ENCODE results near the gene KRTAP10-7. TPM values are rescaled to one million over a fixed set of nuclear protein-coding genes. Genes with fewer than 3 reads are reported as not detected.

KRTAP10-7 gene
- total and polyA plus RNA-seq, 3 donors from 2014 or later, result 0.31 TPM; not detected in 2

DNA sequence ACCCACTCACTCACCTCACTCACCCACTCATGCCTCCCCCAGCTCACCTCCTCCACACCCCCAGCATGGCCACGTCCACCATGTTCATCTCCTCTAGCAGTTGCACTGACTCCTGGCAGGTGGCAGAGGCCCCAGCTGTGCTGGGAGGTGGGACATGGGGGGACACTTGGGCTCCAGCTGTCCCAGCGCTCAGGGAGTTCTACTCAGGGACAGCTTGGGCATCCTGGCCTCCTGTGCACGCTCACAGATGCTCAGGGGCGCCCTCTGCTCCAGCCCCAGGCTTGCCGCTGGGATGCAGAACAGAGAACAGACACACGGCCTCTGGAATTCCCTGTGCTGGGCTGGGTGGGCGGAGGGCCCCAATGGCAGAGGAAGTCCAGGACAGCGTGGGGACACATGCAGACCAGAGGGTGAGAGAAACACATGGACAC, 16.7 kb downstream of the KRTAP10-7 start:
- intact Hi-C loops (cut with DNase I; ENCODE audit: low total_unique reads), result no loop called here
- DNase-seq, result no peak
- Histone ChIP-seq H3K4me1 (no peaks in the 10 kb centered on the region), H3K36me3 (ENCODE audit: low read depth, missing control alignments) (no peaks in the 10 kb centered on the region), H3K9me3 (no peaks in the 10 kb centered on the region), H3K27ac (no peak overlapping the region), H3K4me3 (no peak overlapping the region), H3K27me3 (no peaks in the 10 kb centered on the region)
- 66 to 71% methylated on average over 8 of the region's 8 CpGs for WGBS, 2 donors
- TF ChIP-seq, protein P1, sequence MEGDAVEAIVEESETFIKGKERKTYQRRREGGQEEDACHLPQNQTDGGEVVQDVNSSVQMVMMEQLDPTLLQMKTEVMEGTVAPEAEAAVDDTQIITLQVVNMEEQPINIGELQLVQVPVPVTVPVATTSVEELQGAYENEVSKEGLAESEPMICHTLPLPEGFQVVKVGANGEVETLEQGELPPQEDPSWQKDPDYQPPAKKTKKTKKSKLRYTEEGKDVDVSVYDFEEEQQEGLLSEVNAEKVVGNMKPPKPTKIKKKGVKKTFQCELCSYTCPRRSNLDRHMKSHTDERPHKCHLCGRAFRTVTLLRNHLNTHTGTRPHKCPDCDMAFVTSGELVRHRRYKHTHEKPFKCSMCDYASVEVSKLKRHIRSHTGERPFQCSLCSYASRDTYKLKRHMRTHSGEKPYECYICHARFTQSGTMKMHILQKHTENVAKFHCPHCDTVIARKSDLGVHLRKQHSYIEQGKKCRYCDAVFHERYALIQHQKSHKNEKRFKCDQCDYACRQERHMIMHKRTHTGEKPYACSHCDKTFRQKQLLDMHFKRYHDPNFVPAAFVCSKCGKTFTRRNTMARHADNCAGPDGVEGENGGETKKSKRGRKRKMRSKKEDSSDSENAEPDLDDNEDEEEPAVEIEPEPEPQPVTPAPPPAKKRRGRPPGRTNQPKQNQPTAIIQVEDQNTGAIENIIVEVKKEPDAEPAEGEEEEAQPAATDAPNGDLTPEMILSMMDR (IDR thresholded peaks at IDR 0.05), result no peak
- no peak for TF ChIP-seq POLR2A (IDR thresholded peaks at IDR 0.05)

DNA sequence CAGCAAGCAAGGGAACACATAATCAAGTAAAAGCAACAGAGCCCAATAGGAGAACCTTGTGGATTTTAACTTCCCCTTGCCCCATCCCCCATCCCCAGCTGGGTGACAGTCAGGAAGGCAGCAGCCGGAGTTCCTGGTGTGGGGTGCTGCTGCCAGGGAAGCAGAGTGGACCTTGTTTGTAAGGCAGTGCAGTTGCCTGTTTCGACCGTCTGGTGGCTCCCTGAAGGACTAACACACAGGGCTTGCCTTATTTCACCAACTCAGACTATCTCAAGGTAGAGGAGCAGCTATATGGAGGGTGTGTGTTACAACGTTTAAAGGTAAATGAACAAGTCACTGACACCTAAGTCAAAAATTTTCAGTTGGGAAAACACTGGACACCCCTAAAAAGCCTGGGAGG, 18.1 kb downstream of the KRTAP10-7 start:
- Histone ChIP-seq H3K36me3 (ENCODE audit: low read depth, missing control alignments) (no peaks in the 10 kb centered on the region), H3K4me3 (no peak overlapping the region), H3K27me3 (no peaks in the 10 kb centered on the region), H3K27ac (no peak overlapping the region), H3K4me1 (no peaks in the 10 kb centered on the region), H3K9me3 (no peaks in the 10 kb centered on the region)
- WGBS, 2 donors, result 47% methylated on average over 4 of the region's 4 CpGs
- TF ChIP-seq, protein P1 (IDR thresholded peaks at IDR 0.05), result no peak
- no peak for TF ChIP-seq POLR2A (IDR thresholded peaks at IDR 0.05)
- no peak for DNase-seq
- intact Hi-C loops (cut with DNase I; ENCODE audit: low total_unique reads), result no loop called here

DNA sequence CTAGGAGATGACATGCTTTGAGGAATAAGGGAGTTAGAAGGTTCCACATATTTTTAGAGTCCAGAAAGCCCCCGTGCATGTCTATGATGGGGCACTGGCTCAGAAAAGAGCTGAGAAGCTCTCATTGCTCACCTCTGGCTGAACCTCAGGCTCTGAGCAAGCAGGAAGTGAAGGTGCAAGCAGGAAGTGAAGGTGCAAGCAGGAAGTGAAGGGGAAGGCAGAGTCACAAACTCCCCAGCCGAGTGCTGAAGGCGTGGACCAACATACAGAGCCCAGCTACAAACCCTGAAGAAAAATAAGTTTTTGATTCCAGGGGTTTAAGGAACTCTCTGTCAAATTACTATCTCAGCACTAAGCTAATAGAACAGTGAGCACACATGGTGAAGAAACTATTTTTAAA, 18.5 kb downstream of the KRTAP10-7 start:
- 80 to 82% methylated on average over 3 of the region's 3 CpGs for WGBS, 2 donors
- no peak overlapping the region for H3K27ac ChIP-seq
- DNase-seq, result no peak
- H3K4me1 ChIP-seq, result no peaks in the 10 kb centered on the region
- TF ChIP-seq POLR2A (IDR thresholded peaks at IDR 0.05), result no peak
- TF ChIP-seq, protein P1 (IDR thresholded peaks at IDR 0.05), result no peak
- intact Hi-C loops (cut with DNase I; ENCODE audit: low total_unique reads), result no loop called here
- no peaks in the 10 kb centered on the region for H3K27me3 ChIP-seq
- H3K36me3 ChIP-seq (ENCODE audit: low read depth, missing control alignments), result no peaks in the 10 kb centered on the region
- H3K4me3 ChIP-seq, result no peak overlapping the region
- no peaks in the 10 kb centered on the region for H3K9me3 ChIP-seq

DNA sequence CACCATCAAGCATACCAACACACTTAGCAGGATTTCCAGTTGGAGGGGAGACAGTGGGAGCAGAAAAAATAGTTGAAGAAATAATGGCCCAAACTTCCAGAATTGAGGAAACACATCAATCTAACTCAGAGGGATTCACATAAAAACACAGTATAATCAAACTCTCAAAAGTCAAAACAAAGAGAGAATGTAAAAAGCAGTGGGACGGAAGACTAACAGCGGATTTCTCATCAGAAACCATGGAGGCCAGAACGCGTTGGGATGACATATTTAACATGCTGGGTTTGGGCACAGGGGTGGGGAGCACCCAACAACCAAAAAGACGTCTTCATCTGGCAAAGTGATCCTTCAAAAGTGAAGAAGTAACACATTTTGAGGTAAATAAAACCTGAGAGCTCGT, 19.5 kb downstream of the KRTAP10-7 start:
- WGBS, 2 donors, result 87 to 90% methylated on average over 6 of the region's 6 CpGs
- no peaks in the 10 kb centered on the region for H3K9me3 ChIP-seq
- no peak overlapping the region for H3K4me3 ChIP-seq
- no peaks in the 10 kb centered on the region for H3K4me1 ChIP-seq
- no peaks in the 10 kb centered on the region for H3K36me3 ChIP-seq (ENCODE audit: low read depth, missing control alignments)
- no peak for TF ChIP-seq POLR2A (IDR thresholded peaks at IDR 0.05)
- TF ChIP-seq, protein P1 (IDR thresholded peaks at IDR 0.05), result no peak
- H3K27ac ChIP-seq, result no peak overlapping the region
- H3K27me3 ChIP-seq, result no peaks in the 10 kb centered on the region
- DNase-seq, result no peak
- intact Hi-C loops (cut with DNase I; ENCODE audit: low total_unique reads), result no loop called here

DNA sequence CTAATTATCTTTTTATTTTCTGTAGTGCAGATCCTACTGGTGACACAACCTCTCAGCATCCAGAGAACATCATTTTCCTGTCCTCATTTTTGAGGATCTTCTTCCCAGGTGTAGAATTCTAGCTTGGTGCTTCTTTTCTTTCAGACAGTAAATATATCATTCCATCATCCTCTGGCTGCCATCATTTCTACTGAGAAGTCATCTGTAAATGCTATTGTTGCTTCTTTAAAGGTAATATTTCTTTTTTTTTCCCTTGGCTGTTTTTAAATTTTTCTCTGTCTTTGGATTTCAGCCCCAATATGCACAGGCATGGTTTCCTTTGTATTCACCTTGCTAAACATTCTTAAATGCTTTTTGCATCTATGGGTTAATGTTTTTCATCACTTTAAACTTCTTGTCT, 23.2 kb downstream of the KRTAP10-7 start:
- Histone ChIP-seq H3K4me3 (no peak overlapping the region), H3K27me3 (no peaks in the 10 kb centered on the region), H3K9me3 (no peaks in the 10 kb centered on the region), H3K4me1 (no peaks in the 10 kb centered on the region), H3K36me3 (ENCODE audit: low read depth, missing control alignments) (no peaks in the 10 kb centered on the region), H3K27ac (no peak overlapping the region)
- TF ChIP-seq POLR2A (IDR thresholded peaks at IDR 0.05), result no peak
- TF ChIP-seq, protein P1 (IDR thresholded peaks at IDR 0.05), result no peak
- intact Hi-C loops (cut with DNase I; ENCODE audit: low total_unique reads), result no loop called here
- DNase-seq, result no peak
